Measurements from ENCODE around the gene SEPTIN7.

- TF ChIP-seq CTCF (IDR thresholded peaks at IDR 0.05) (no peak), EZH2 (IDR thresholded peaks at IDR 0.05) (no peak)
Observed at GRCh38 chr7:35785250-35785649, 15.6 kb upstream of the SEPTIN7 start.

Measured in neural progenitor cell (in vitro differentiated cells).